GM21447 (cell line): Measurements from ENCODE around the gene TEX51.

Experiments used
- ATAC-seq: cut with Tn5 transposase; IDR thresholded peaks from one replicate; pipeline ENCODE4 v1.9.1; 2021; ENCODE audit not compliant: unreplicated experiment

Gene TEX51

GRCh38 chr2:126950504-126950903 is 51.8 kb downstream of the TEX51 start:
- ATAC-seq, result no peak
